ENCODE results near the gene ME3. TPM values are rescaled to one million over a fixed set of nuclear protein-coding genes. Genes with fewer than 3 reads are reported as not detected.

The ME3 gene
- total RNA-seq, 1 experiment from 2014 or later, result 1.8 TPM

- Mint-ChIP-seq H3K4me3 (no peak overlapping the region), H3K9me3 (no peaks in the 10 kb centered on the region), H3K27ac (no peak overlapping the region), H3K36me3 (no peaks in the 10 kb centered on the region), H3K4me1 (peaks cover 4% of the 10 kb centered on the region), H3K27me3 (ENCODE audit: low read depth) (no peaks in the 10 kb centered on the region; the same call in 1 of the 2 replicates)
- ATAC-seq, result no peak
- no peak for DNase-seq (ENCODE audit: low spot score)
- CTCF ChIA-PET, result interaction anchor here (0.6 to 2.0 kb wide), 3 partner anchors 30 to 243 kb away, joined by 3 to 8 read pairs (median 3); no protein-coding TSS in a partner anchor
- POLR2A ChIA-PET, result no interaction called here
- no peak for TF ChIP-seq GRHL2 (CRISPR knock-in tag; IDR thresholded peaks at IDR 0.05; ENCODE audit: insufficient replicate concordance, severe bottlenecking)
- TF ChIP-seq ATF2 (CRISPR knock-in tag; IDR thresholded peaks at IDR 0.05; ENCODE audit: borderline replicate concordance, low read depth), result no peak
Observed at GRCh38 chr11:86637988-86638387, 34.4 kb downstream of the ME3 start.

DNA sequence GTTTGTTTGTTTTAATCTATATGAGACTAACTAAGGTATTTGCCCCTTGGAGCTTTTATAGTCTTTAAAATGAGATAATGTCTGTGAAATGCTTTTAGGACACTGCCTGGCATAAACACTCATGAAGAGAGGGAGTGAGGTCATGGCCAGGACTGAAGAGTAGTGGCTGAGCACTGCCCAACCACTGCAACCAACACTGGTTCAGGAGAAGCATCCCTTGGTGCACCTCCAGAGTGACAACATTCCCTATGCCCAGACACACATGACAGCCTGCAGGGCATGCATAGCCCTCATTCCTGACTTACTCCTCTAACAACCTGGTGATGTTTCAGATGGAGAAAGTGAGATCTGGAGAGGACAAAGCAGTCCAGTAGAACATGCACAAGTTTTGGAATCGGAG, 36.1 kb downstream of the ME3 start:
- CTCF ChIA-PET, result no interaction called here
- ATAC-seq (no peak), DNase-seq (ENCODE audit: low spot score) (no peak)
- POLR2A ChIA-PET, result no interaction called here
- Mint-ChIP-seq H3K9me3 (no peaks in the 10 kb centered on the region), H3K4me1 (peaks cover 6% of the 10 kb centered on the region), H3K36me3 (no peaks in the 10 kb centered on the region), H3K27me3 (ENCODE audit: low read depth) (no peaks in the 10 kb centered on the region; the same call in 1 of the 2 replicates), H3K27ac (no peak overlapping the region), H3K4me3 (no peak overlapping the region)
- TF ChIP-seq HMGA2 (CRISPR knock-in tag; IDR thresholded peaks at IDR 0.05) (no peak), NFYB (CRISPR knock-in tag; conservative IDR thresholded peaks at IDR 0.05; ENCODE audit: low read depth) (no peak), NFATC4 (CRISPR knock-in tag; IDR thresholded peaks at IDR 0.05) (no peak), GRHL2 (CRISPR knock-in tag; IDR thresholded peaks at IDR 0.05; ENCODE audit: insufficient replicate concordance, severe bottlenecking) (no peak), MAX (CRISPR knock-in tag; IDR thresholded peaks at IDR 0.05) (no peak), MXD4 (CRISPR knock-in tag; IDR thresholded peaks at IDR 0.05; ENCODE audit: borderline replicate concordance) (no peak), SMAD4 (CRISPR knock-in tag; IDR thresholded peaks at IDR 0.05) (no peak), PREB (CRISPR knock-in tag; IDR thresholded peaks at IDR 0.05; ENCODE audit: borderline replicate concordance) (no peak), NR2C2 (CRISPR knock-in tag; IDR thresholded peaks at IDR 0.05) (no peak), ZNF121 (CRISPR knock-in tag; IDR thresholded peaks at IDR 0.05) (no peak), STAT6 (CRISPR knock-in tag; conservative IDR thresholded peaks at IDR 0.05; ENCODE audit: low read depth) (no peak), ZNF263 (CRISPR knock-in tag; IDR thresholded peaks at IDR 0.05; ENCODE audit: low read depth) (no peak), ELF4 (CRISPR knock-in tag; IDR thresholded peaks at IDR 0.05; ENCODE audit: low read depth) (no peak), ZNF416 (CRISPR knock-in tag; IDR thresholded peaks at IDR 0.05) (no peak)
- TF ChIP-seq, protein P1, sequence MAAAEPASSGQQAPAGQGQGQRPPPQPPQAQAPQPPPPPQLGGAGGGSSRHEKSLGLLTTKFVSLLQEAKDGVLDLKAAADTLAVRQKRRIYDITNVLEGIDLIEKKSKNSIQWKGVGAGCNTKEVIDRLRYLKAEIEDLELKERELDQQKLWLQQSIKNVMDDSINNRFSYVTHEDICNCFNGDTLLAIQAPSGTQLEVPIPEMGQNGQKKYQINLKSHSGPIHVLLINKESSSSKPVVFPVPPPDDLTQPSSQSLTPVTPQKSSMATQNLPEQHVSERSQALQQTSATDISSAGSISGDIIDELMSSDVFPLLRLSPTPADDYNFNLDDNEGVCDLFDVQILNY (CRISPR knock-in tag; IDR thresholded peaks at IDR 0.05), result no peak
- TF ChIP-seq, protein P2, sequence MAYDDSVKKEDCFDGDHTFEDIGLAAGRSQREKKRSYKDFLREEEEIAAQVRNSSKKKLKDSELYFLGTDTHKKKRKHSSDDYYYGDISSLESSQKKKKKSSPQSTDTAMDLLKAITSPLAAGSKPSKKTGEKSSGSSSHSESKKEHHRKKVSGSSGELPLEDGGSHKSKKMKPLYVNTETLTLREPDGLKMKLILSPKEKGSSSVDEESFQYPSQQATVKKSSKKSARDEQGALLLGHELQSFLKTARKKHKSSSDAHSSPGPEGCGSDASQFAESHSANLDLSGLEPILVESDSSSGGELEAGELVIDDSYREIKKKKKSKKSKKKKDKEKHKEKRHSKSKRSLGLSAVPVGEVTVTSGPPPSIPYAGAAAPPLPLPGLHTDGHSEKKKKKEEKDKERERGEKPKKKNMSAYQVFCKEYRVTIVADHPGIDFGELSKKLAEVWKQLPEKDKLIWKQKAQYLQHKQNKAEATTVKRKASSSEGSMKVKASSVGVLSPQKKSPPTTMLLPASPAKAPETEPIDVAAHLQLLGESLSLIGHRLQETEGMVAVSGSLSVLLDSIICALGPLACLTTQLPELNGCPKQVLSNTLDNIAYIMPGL (CRISPR knock-in tag; IDR thresholded peaks at IDR 0.05), result no peak
- TF ChIP-seq, protein P3, sequence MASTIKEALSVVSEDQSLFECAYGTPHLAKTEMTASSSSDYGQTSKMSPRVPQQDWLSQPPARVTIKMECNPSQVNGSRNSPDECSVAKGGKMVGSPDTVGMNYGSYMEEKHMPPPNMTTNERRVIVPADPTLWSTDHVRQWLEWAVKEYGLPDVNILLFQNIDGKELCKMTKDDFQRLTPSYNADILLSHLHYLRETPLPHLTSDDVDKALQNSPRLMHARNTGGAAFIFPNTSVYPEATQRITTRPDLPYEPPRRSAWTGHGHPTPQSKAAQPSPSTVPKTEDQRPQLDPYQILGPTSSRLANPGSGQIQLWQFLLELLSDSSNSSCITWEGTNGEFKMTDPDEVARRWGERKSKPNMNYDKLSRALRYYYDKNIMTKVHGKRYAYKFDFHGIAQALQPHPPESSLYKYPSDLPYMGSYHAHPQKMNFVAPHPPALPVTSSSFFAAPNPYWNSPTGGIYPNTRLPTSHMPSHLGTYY (CRISPR knock-in tag; IDR thresholded peaks at IDR 0.05), result no peak
